Hepatocyte (in vitro differentiated cells): Measurements from ENCODE around the gene DNAJB7. TPM values are rescaled to one million over a fixed set of nuclear protein-coding genes. Genes with fewer than 3 reads are reported as not detected.

Experiments
- DNase-seq: peaks from one replicate; pipeline ENCODE4 v3.0.0-alpha.2; 2016; ENCODE audit warnings: low spot score
- H2AFZ ChIP-seq: fragments of 200-600 bp; sonication (generic); 2 replicates; pipeline ENCODE4 v1.6.0; 2016; ENCODE audit warnings: antibody characterized with exemption, mild to moderate bottlenecking
- H3K27ac ChIP-seq: fragments of 200-600 bp; sonication (generic); 2 replicates; pipeline ENCODE4 v1.5.1; 2016; ENCODE audit warnings: mild to moderate bottlenecking
- H3K27me3 ChIP-seq: fragments of 200-600 bp; sonication (generic); 2 replicates; pipeline ENCODE4 v1.6.1; 2016
- H3K36me3 ChIP-seq: fragments of 200-600 bp; sonication (generic); replicated peaks from 2 replicates; pipeline ENCODE4 v1.5.1; 2016; ENCODE audit warnings: low read depth; ENCODE audit not compliant: insufficient read depth
- H3K4me1 ChIP-seq: fragments of 200-600 bp; sonication (generic); 2 replicates; pipeline ENCODE4 v1.5.1; 2016; ENCODE audit warnings: mild to moderate bottlenecking, moderate library complexity; ENCODE audit not compliant: insufficient read depth
- H3K4me2 ChIP-seq: fragments of 200-600 bp; sonication (generic); 2 replicates; pipeline ENCODE4 v1.6.0; 2016
- H3K4me3 ChIP-seq: fragments of 200-600 bp; sonication (generic); 2 replicates; pipeline ENCODE4 v1.5.1; 2016; ENCODE audit warnings: mild to moderate bottlenecking
- H3K79me2 ChIP-seq: fragments of 200-600 bp; sonication (generic); 2 replicates; pipeline ENCODE4 v1.6.0; 2017; ENCODE audit warnings: mild to moderate bottlenecking
- H3K9me2 ChIP-seq: fragments of 200-600 bp; sonication (generic); replicated peaks from 2 replicates; pipeline ENCODE4 v1.6.0; 2017; ENCODE audit warnings: mild to moderate bottlenecking; ENCODE audit not compliant: insufficient read depth
- H3K9me3 ChIP-seq: fragments of 200-600 bp; sonication (generic); 2 replicates; pipeline ENCODE4 v1.5.1; 2016; ENCODE audit warnings: low read depth, mild to moderate bottlenecking
- H4K20me1 ChIP-seq: fragments of 200-600 bp; sonication (generic); 2 replicates; pipeline ENCODE4 v1.6.0; 2016; ENCODE audit warnings: mild to moderate bottlenecking; ENCODE audit not compliant: insufficient read depth, poor library complexity, severe bottlenecking
- CTCF ChIP-seq: fragments of 200-600 bp; sonication (generic); IDR thresholded peaks from 2 replicates; pipeline ENCODE4 v1.5.1; 2016; ENCODE audit warnings: antibody characterized with exemption, mild to moderate bottlenecking; ENCODE audit not compliant: poor library complexity
- EZH2 ChIP-seq: fragments of 200-600 bp; sonication (generic); IDR thresholded peaks from 2 replicates; pipeline ENCODE4 v1.6.1; 2016; ENCODE audit warnings: antibody characterized with exemption, mild to moderate bottlenecking, borderline replicate concordance
- EZH2phosphoT487 ChIP-seq: fragments of 200-600 bp; sonication (generic); IDR thresholded peaks from one replicate; pipeline ENCODE4 v1.6.1; 2018; ENCODE audit warnings: antibody characterized with exemption, mild to moderate bottlenecking, low read depth, moderate library complexity; ENCODE audit not compliant: unreplicated experiment, severe bottlenecking
- WGBS: methylation state at CpG from one replicate; pipeline ENCODE4 v1.1.6; 2016; ENCODE audit warnings: low lambda C conversion rate; ENCODE audit errors: missing lambda C conversion rate; 5-methylcytosine and 5-hydroxymethylcytosine counted together
- polyA plus RNA-seq: library from polyadenylated mRNA; unstranded; fragments of >200 nt; fragmentation: Nextera tagmentation; extraction: Ambion mirVana; gene quantifications from 2 replicates; pipeline ENCODE4 v1.2.1, GENCODE V29; 2016
- total RNA-seq: library from RNA; depleted of rRNA; stranded (reverse); fragments of >200 nt; gene quantifications from 2 replicates; pipeline ENCODE4 v1.2.3, GENCODE V29; 2014

The DNAJB7 gene
- total and polyA plus RNA-seq, 2 experiments from 2014 or later, result 0.66 TPM; not detected in 1

- H3K4me2 ChIP-seq, result no peak overlapping the region
- no peaks in the 10 kb centered on the region for H3K27me3 ChIP-seq
- no peak overlapping the region for H2AFZ ChIP-seq
- H3K36me3 ChIP-seq, result no peaks in the 10 kb centered on the region
- H3K4me3 ChIP-seq, result no peak overlapping the region
- WGBS, result 86% methylated on average over 2 of the region's 2 CpGs
- peak overlapping the region; percentile 67 for H3K27ac ChIP-seq
- no peaks in the 10 kb centered on the region for H3K4me1 ChIP-seq
- no peak for TF ChIP-seq EZH2phosphoT487
- no peak for TF ChIP-seq CTCF
- no peak for TF ChIP-seq EZH2
- DNase-seq, result peak; percentile 11
- H3K79me2 ChIP-seq, result no peaks in the 10 kb centered on the region
- no peaks in the 10 kb centered on the region for H4K20me1 ChIP-seq
- H3K9me3 ChIP-seq, result no peaks in the 10 kb centered on the region
- no peaks in the 10 kb centered on the region for H3K9me2 ChIP-seq
These were observed 17.0 kb upstream of the DNAJB7 start for GRCh38 chr22:40878922-40879321.

GRCh38 chr22:40877488-40877887 is 15.6 kb upstream of the DNAJB7 start:
- Histone ChIP-seq H3K9me2 (no peaks in the 10 kb centered on the region), H3K4me1 (no peaks in the 10 kb centered on the region), H2AFZ (no peak overlapping the region), H3K27me3 (no peaks in the 10 kb centered on the region), H3K27ac (peak overlapping the region; percentile 48), H3K4me3 (no peak overlapping the region), H4K20me1 (no peaks in the 10 kb centered on the region), H3K9me3 (no peaks in the 10 kb centered on the region), H3K79me2 (peaks cover 2% of the 10 kb centered on the region), H3K36me3 (no peaks in the 10 kb centered on the region), H3K4me2 (no peak overlapping the region)
- TF ChIP-seq EZH2phosphoT487 (no peak), EZH2 (no peak), CTCF (no peak)
- no peak for DNase-seq
- WGBS, result 47% methylated on average over 3 of the region's 3 CpGs

- Histone ChIP-seq H3K9me3 (no peaks in the 10 kb centered on the region), H3K4me1 (no peaks in the 10 kb centered on the region), H3K79me2 (peaks cover 2% of the 10 kb centered on the region), H3K27me3 (no peaks in the 10 kb centered on the region), H4K20me1 (no peaks in the 10 kb centered on the region), H3K9me2 (no peaks in the 10 kb centered on the region), H3K27ac (peak overlapping the region; percentile 48), H3K4me2 (no peak overlapping the region), H2AFZ (no peak overlapping the region), H3K4me3 (no peak overlapping the region), H3K36me3 (no peaks in the 10 kb centered on the region)
- 64% methylated on average over 1 of the region's 1 CpG for WGBS
- DNase-seq, result no peak
- TF ChIP-seq EZH2phosphoT487, result no peak
- TF ChIP-seq CTCF, result no peak
- TF ChIP-seq EZH2, result no peak
These were observed 15.0 kb upstream of the DNAJB7 start for GRCh38 chr22:40876907-40877306.

- Histone ChIP-seq H4K20me1 (no peaks in the 10 kb centered on the region), H3K36me3 (no peaks in the 10 kb centered on the region), H3K9me2 (no peaks in the 10 kb centered on the region), H3K4me3 (no peak overlapping the region), H3K27ac (no peak overlapping the region), H3K79me2 (peaks cover 5% of the 10 kb centered on the region), H3K27me3 (no peaks in the 10 kb centered on the region), H3K4me2 (no peak overlapping the region), H3K9me3 (no peaks in the 10 kb centered on the region), H3K4me1 (no peaks in the 10 kb centered on the region), H2AFZ (no peak overlapping the region)
- no peak for DNase-seq
- no peak for TF ChIP-seq EZH2phosphoT487
- 93% methylated on average over 3 of the region's 3 CpGs for WGBS
These were observed 13.2 kb upstream of the DNAJB7 start for GRCh38 chr22:40875111-40875510.
